LoVo (cell line): ENCODE measurements around the gene RNGTT.
A peak's percentile ranks its signal among the peaks of the same experiment; 100 is the strongest.
"Not testable (repeated sequence)": the region's sequence is repeated elsewhere in the genome, so short reads cannot be mapped to it uniquely, and the experiment has no call there.

Experiments used
- DNase-seq: peaks from one replicate; pipeline ENCODE4 v3.0.0-alpha.2; 2016; ENCODE audit warnings: low spot score

Gene RNGTT

DNA sequence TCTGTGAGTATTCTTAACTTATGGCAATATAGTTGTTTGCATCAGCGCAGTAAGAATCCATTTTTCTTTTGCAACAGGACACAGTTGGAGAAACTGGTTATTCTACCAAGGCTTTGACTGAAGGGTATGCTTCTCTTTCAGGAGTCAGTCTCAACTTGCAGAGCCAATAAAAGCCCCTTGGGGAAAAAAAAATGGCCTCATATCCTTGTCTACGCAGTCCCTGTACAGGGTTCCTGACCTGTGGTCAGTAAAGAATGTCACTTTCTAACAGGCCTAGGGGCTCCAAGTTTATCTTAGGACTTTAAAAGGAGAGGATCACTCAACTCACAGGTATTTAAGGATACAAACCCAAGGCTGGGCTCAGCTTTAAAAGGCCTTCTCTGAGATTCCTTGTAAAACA lies 6.9 kb upstream of the RNGTT start:
- no peak for DNase-seq

DNA sequence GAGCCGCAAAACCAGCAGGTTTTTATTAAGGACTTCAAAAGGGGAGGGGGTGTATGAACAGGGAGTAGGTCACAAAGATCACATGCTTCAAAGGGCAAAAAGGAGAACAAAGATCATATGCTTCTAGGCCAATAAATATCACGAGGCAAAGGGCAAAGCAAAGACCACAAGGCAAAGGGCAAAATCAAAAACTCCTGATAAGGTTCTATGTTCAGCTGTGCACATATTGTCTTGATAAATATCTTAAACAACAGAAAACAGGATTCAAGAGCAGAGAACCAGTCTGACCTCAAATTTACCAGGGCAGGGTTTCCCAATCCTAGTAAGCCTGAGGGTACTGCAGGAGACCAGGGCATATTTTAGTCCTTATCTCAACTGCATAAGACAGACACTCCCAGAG lies 5.8 kb upstream of the RNGTT start:
- not testable (repeated sequence) for DNase-seq

DNA sequence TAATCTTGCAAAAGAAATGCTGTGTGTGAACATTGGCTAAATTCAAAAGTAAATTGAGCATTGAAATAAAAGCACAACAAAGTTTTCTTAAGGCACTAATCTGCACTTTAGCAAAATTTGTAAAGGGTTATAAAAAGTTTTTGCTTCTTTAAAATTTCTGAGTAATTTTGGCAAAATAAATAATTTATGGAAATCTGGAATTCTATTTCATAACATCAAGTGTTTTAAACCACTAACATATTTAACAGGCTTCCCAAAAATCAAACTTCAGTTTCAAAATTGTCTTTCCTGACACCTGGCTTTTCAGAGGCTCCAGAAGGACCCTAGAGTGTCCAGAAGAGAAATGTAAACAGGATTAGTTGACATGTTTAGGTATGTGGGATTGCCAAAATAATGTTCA lies 4.5 kb upstream of the RNGTT start:
- no peak for DNase-seq

DNA sequence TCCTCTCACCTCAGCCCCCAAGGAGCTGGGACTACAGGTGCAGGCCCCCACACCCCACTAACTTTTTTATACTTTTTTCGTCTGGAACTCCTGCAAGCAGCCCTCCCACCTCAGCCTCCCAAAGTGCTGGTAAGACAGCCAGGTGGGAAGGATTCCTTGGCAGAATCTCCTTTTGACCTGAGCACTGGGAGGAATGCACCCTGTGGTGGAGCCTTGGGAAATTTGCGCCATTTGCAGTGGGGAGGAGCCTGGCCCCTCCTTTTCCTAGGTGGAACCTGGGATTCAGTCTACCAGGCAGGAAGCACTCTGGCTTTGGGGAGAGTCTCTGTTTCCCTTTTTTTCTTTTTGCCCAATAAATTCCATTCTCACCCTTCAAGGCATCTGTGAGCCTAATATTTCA lies 2.3 kb upstream of the RNGTT start:
- no peak for DNase-seq

DNA sequence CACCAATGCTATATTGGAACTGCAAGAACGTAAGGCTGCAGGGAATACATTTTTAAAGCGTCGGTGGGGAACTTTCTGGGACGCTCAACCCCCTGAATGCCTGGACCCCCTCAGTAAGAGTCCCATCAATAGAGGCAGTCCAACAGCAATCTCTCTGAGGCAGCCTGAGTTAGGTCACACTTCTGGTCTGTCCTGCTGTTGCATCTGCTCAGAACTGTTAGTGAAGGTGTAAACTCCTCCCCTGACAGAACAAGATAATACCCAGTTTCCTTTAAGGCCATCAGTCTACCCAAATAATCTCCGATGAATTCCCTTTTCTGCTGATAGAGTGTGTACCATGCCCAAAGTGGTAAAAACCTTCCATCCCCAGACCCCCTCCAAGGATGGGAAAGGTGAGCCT lies 1.1 kb upstream of the RNGTT start:
- DNase-seq, result no peak

DNA sequence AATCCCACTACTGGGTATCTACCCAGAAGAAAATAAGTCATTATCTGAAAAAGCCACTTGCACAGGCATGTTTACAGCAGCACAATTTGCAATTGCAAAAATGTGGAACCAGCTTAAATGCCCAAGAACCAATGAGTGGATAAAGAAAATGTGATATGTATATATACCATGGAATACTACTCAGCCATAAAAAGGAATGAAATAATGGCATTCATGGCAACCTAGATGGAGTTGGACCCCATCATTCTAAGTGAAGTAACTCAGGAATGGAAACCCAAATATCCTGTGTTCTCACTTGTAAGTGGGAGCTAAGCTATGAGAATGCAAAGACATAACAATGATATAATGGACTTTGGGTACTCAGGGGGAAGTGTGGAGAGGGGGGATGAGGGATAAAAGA lies 4.6 kb downstream of the RNGTT start:
- DNase-seq, result no peak

DNA sequence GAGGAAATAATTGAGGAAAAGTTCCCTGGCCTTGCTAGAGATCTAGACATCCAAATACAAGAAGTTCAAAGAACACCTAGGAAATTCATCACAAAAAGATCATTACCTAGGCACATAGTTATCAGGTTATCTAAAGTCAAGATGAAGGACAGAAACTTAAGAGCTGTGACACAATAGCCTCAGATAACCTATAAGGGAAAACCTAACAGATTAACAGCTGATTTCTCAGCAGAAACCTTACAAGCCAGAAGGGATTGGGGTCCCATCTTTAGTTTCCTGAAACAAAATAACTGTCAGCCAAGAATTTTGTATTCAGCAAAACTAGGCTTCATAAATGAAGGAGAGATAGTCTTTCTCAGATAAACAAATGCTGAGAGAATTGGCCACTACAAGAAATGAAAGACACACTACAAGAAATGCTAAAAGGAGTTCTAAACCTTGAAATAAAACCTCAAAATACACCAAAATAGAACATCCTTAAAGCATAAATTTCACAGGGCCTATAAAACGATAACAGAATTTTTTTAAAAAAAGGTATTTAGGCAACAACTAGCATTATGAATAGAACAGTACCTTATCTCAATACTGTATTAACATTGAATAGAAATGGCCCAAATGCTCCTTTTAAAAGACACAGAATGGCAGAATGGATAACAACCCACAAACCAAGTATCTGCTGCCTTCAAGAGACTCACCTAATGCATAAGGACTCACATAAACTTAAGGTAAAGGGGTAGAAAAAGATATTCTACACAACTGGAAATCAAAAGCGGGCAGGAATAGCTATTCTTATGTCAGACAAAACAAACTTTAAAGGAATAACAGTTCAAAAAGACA lies 9.7 kb downstream of the RNGTT start:
- DNase-seq, result no peak

DNA sequence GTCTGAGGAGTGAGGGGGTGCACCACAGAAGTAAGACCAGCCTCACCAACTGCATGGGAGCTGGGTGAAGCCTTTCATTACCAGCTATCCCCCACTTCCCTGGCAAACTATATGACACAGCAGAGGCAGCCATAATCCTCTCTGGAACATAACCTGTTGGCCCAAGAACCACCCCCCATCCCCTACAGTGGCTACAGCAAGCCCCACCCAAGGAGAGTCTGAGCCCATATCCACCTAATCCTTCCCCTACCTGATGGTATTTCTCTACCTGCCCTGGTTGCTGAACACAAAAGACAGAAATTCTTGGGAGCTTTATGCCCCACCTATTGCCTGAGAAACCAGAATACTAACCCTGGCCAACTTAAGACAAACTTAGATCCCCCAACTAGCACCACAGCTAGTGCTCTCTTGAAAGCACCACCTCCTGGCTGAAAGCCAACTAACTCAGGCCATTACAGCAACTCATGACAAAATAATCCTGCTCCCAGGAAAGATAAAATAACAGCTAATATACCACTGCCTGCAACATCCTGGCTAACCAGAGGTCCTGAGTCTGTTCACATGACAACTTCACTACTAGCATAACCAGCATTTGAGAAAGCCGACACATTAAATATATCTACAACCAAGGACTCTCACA lies 11.2 kb downstream of the RNGTT start:
- peak; percentile 21 for DNase-seq

DNA sequence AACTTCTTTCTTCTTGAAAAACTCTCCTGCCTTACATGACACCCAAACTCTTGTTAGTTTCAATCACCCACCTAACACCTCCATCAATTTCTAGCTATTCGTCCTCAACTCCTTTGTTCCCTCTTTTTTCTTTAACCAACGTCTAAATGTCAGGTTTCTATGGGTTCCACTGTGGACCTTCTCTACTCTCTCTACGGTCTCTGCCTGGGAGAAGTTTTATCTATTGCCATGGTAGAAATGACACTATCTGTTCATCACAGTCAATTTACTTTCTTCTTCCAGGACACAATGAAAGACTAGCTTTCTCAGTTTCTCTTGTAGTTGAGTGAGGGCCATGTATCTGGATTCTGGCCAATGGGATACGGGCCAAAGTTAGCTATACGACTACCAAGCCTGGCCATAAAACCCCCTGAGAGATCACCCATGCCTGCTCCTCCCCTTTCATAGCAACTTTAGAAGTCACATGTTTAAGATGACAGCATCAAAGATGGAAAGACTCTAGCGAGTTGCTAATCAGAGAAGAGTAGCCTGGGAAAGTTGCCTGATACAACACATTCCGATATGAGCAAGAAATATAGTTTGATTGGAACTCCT lies 17.9 kb downstream of the RNGTT start:
- DNase-seq, result no peak

DNA sequence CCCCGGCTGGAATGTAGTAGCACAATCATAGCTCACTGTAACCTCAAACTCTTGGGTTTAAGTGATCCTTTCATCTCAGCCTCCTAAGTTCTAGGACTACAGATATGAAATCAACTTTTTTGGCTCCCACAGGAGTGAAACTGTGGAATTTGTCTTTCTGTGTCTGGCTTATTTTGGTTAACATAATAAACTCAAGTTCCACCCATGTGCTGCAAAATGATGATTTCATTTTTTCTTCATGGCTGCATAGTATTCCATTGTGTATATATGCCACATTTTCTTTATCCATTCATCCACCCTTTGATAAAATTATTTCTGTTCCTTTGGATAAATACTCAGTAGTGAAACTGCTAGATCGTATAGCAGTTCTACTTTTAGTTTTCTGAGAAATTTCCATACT lies 29.9 kb downstream of the RNGTT start:
- DNase-seq, result no peak

DNA sequence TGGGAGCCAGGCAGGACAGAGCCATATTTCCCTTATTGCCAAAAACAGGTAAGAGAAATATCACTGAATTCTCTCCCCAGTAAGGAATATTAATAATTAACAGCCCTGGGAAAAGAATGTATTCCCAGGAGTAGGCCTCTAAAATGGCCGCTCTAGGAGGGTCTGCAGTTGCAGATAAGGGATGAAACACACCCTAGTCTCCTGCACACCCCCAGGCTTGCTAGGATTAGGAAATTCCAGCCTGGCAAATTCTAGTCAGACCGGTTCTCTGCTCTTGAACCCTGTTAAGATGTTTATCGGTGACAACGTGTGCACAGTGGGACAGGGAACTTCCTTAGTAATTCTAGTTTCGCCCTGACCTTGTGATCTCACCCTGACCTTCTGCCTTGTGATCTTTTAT lies 31.4 kb downstream of the RNGTT start:
- DNase-seq, result not testable (repeated sequence)

DNA sequence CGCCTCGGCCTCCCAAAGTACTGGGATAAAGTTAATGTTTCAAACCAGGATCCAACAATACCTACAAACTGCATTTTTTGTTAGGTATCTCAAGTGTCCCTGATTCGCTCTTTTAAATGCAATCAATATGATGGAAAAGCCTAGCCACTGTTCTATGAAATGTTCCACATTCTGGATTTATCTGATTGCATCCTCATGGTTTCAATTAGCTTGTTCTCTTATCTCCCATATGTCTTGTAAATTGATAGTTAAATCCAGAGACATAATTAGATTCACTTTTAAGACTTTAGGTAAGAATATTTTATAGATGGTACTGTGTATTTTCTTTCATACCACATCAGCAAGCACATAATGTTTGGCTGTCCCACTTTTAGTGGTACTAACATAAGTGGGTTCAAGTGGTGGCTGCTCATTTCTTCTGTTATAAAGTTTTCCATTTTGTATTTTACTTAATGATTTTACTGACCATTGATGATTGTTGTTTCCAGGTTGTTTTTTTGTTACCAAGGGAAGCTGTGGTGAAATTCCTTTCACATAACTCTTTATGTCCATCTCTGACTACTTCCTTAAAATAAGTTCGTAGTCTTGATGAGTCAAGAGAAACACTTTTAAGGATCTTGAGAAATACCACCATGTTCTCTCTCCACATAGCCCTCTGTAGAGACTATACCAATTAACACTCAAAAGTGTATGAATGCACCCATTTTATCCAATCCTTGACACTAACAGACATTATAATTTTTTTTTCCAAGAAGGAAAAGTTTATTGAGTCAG lies 40.5 kb downstream of the RNGTT start:
- no peak for DNase-seq

DNA sequence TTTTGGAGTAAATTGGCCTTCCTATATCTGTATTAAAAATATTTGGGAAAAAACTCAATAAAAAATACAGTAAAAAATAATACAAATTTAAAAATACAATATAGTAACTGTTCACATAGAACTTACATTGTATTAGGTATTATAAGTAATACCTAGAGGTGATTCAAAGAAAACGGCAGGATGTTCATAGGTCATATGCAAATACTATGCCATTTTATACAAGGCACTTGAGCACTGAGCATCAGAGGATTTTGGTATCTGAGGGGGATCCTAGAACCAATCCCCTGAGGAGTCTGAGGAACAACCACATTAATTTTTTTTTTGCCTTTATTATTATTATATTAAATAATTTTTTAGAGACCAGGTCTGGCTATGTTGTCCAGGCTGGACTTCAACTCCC lies 41.7 kb downstream of the RNGTT start:
- DNase-seq, result no peak

DNA sequence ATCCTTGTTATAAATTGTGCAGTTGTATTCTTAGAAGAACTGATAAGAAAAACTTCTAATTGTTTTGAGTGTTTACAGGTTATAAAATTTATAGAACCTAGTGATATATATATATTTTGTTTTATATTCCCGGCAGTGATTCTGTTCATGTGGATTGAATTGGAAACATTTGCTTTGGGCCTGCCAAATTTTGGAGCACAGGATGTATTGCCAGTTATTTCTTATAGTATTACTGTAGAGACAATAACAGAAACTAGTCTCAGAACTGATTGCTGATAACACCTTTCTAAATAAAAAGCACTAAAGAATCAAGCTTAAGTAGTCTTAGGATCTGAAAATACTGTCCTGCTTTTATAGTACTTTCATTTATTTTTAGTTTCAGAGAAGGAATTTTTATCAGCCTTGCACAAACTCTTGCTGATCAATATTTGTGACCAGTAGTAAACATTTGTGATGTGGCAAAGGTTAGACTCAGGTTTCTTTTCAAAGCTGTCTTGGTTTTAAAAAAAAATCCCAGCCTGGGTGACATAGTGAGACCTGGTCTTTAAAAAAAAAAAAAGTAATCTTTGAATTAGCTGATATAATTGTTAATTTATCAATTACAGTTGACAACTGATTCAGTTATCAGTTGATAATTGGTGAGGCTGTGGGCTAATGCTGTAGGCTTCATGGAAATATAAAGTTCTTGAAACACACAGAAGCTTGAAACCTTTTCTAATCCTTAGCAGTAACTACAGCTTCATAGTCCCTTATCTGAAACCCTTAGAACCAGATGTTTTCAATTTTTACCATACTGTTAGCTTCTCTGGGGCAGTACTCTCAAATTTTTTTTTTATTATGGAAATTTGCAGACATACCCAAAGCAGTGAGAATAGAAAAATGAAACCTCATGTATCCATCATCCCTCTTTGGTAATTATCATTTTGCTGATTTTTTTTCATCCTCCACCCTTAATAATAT lies 42.4 kb downstream of the RNGTT start:
- DNase-seq, result no peak

DNA sequence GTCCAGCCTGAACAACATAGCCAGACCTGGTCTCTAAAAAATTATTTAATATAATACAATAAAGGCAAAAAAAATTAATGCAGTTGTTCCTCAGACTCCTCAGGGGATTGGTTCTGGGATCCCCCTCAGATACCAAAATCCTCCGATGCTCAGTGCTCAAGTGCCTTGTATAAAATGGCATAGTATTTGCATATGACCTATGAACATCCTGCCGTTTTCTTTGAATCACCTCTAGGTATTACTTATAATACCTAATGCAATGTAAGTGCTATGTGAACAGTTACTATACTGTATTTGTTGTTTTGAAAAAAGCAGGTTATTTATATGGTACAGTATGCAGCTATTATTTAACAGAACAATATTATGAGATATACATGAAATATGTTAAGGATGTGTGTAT lies 43.3 kb downstream of the RNGTT start:
- no peak for DNase-seq

DNA sequence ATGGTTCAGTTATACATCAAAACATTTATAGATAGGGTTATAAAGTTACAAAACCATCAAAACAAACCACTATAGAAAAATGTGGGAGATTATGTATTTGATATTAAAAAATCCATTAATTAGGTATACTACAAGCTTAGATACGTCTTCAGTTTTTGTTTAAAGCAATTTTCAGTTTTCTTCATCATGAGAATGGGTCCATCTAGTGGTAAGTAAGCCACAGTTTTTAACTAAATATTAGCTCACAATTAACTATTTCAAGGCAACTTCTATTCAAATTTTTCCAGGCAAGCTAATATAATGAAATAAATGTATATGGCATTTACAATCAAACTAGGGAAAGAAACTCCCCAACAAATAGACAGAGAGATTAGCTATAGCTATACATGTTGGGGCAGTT lies 44.4 kb downstream of the RNGTT start:
- no peak for DNase-seq

DNA sequence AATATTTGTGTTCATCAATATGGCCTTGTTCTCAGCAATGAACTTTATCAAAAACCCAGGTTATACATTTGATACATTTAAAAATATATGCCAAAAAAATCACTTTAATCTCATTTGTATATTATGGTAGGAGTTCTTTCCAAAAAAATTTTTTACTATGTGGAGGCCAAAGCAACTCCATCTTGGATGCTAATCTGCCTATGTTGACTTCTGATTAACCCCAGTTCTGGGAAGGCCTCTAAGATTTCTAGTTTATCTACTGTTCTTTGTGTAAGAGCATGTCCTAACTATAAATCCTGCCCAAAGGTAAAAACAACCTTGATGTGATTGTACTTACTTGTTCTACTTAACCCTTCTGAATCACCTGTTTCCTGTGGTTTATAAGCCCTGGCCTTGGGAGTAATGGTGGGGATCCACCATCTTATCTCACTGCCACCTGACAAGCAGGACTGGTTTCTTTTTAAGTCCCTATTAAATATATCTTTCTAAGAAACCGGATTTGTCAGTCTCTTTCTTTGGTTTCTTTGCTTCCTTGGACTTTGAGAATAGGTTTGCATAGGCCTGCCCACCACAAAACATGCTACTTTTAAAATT lies 46.7 kb downstream of the RNGTT start:
- no peak for DNase-seq

DNA sequence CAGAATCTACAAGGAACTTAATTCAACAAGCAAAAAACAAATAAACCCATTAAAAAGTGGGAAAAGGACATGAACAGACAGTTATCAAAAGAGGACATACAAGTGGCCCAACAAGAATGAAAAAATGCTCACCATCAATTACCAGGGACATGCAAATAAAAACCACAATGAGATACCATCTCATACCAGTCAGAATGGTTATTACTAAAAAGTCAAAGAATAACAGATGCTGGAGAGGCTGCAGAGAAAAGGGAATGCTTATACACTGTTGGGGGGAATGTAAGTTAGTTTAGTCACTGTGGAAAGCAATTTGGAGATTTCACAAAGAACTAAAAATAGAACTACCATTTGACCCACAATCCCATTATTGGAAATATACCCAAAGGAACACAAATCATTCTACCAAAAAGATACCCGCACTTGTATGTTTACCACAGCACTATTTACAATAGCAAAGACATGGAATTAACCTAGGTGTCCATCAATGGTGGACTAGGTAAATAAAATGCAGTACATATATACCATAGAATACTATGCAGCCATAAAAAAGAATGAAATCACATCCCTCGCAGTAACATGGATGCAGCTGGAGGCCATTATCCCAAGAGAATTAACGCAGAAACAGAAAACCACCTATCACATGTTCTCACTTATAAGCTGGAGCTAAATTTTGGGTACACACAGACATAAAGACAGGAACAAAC lies 48.4 kb downstream of the RNGTT start:
- no peak for DNase-seq

DNA sequence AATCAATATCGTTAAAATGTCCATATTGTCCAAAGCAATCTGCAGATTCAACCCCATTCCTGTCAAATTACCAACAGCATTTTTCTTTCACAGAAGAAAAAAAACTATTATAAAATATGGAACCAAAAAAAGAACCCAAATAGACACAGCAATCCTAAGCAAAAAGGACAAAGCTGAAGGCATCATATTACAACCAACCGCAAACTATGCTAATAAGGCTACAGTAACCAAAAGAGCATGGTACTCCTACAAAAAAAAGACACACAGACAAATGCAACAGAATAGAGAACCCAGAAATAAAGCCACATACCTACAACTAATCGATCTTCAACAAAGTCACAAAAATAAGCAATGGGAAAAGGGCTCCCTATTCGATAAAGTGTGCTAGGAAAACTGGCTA lies 49.2 kb downstream of the RNGTT start:
- DNase-seq, result no peak

DNA sequence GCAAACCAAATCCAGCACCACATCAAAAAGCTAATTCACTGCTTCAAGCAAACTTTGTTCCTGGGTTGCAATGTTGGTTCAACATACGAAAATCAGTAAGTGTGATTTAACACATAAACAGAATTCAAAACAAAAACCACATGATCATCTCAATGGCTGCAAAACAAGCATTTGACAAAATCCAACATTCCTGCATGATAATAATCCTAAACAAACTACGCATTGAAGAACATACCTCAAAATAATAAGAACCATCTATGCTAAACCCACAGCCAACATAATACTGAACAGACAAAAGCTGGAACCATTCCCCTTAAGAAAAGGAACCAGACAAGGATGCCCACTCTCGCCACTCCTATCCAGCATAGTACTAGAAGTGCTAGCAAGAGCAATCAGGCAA lies 49.9 kb downstream of the RNGTT start:
- no peak for DNase-seq
